GM13977 (cell line): Measurements from ENCODE around the gene PDE4B.

Experiments
- DNase-seq: peaks from one replicate; pipeline ENCODE4 v3.0.0; 2012; ENCODE audit warnings: low spot score
- CTCF ChIP-seq: IDR thresholded peaks from 2 replicates; pipeline ENCODE4 v1.5.1; 2012; ENCODE audit warnings: mild to moderate bottlenecking, control low read depth; ENCODE audit not compliant: insufficient read depth; ENCODE audit errors: extremely low read depth, missing control alignments
- in situ Hi-C: fragments of 300-500 bp; cut with MboI; formaldehyde crosslinking; loops from one replicate; pipeline ENCODE4 v1.12.0; 2022; ENCODE audit warnings: low sequenced_read_pairs, low pct_unique_long_range_greater_than_20kb, mixed read lengths, inconsistent platforms; ENCODE audit not compliant: unreplicated experiment

The PDE4B gene

GRCh38 chr1:66294707-66295370, 502.1 kb downstream of the PDE4B start:
- no peak for DNase-seq
- in situ Hi-C loops: no loop called here
- no peak for TF ChIP-seq CTCF

GRCh38 chr1:66295803-66296202, 503.1 kb downstream of the PDE4B start:
- DNase-seq: no peak
- in situ Hi-C loops: no loop called here
- no peak for TF ChIP-seq CTCF

- no peak for TF ChIP-seq CTCF
- DNase-seq: no peak
- in situ Hi-C loops: no loop called here
Measured at GRCh38 chr1:66296370-66296769, 503.7 kb downstream of the PDE4B start.

- in situ Hi-C loops: no loop called here
- no peak for DNase-seq
- no peak for TF ChIP-seq CTCF
Measured at GRCh38 chr1:66296951-66297350, 504.3 kb downstream of the PDE4B start.

GRCh38 chr1:66298464-66298863, 505.8 kb downstream of the PDE4B start:
- DNase-seq: no peak
- in situ Hi-C loops: no loop called here
- TF ChIP-seq CTCF: no peak

GRCh38 chr1:66300280-66300971, 507.7 kb downstream of the PDE4B start:
- in situ Hi-C loops: no loop called here
- no peak for DNase-seq

More at GRCh38 chr1:66300280-66300971, 507.7 kb downstream of the PDE4B start:
- no peak for TF ChIP-seq CTCF
